HepG2 (cell line): Measurements from ENCODE around the gene LDLR. TPM values are rescaled to one million over a fixed set of nuclear protein-coding genes. Genes with fewer than 3 reads are reported as not detected.

Source experiments
- AKAP8 ChIP-seq: sonication (generic); formaldehyde crosslinking; IDR thresholded peaks from 2 replicates; pipeline ENCODE4 v1.5.1; 2020; ENCODE audit warnings: mild to moderate bottlenecking, missing genetic modification reagents
- FOXP1 ChIP-seq, 2 experiments: fragments of 450-650 bp in 1 of 2; IDR thresholded peaks; 2 replicates each; pipeline ENCODE4 v1.6.1; 2017 to 2018; ENCODE audit warnings: antibody characterized with exemption in 1 of 2
- GPBP1L1 ChIP-seq: sonication (generic); formaldehyde crosslinking; IDR thresholded peaks from 2 replicates; pipeline ENCODE4 v1.5.0; 2020; ENCODE audit warnings: mild to moderate bottlenecking, missing genetic modification reagents
- HNRNPK ChIP-seq: fragments of 200-400 bp; formaldehyde crosslinking; IDR thresholded peaks from 2 replicates; pipeline ENCODE4 v1.6.1; 2018; ENCODE audit warnings: low read length, low read depth, moderate library complexity, mild to moderate bottlenecking; ENCODE audit not compliant: poor library complexity, severe bottlenecking
- HNRNPL ChIP-seq: fragments of 200-400 bp; formaldehyde crosslinking; IDR thresholded peaks from 2 replicates; pipeline ENCODE4 v1.6.1; 2017; ENCODE audit warnings: mild to moderate bottlenecking, low read depth, low read length
- MBNL3 ChIP-seq: fragments of 250-450 bp; sonication (Bioruptor Pico); conservative IDR thresholded peaks from 2 replicates; pipeline ENCODE4 v1.8.0; 2022; ENCODE audit warnings: mild to moderate bottlenecking, inconsistent platforms
- NCOA2 ChIP-seq: sonication (generic); formaldehyde crosslinking; IDR thresholded peaks from 2 replicates; pipeline ENCODE4 v1.8.0; 2022; ENCODE audit warnings: inconsistent platforms
- NR1H2 ChIP-seq: sonication (generic); formaldehyde crosslinking; IDR thresholded peaks from 2 replicates; pipeline ENCODE4 v1.8.1; 2022; ENCODE audit warnings: low read depth, missing genetic modification reagents, borderline replicate concordance
- PCBP1 ChIP-seq: fragments of 200-400 bp; formaldehyde crosslinking; IDR thresholded peaks from 2 replicates; pipeline ENCODE4 v1.6.1; 2017; ENCODE audit warnings: mild to moderate bottlenecking, low read depth, low read length, borderline replicate concordance
- SMARCC2 ChIP-seq: fragments of 450-650 bp; IDR thresholded peaks from 2 replicates; pipeline ENCODE4 v1.6.1; 2017; ENCODE audit warnings: antibody characterized with exemption, mild to moderate bottlenecking
- SYNCRIP ChIP-seq: fragments of 200-400 bp; formaldehyde crosslinking; IDR thresholded peaks from 2 replicates; pipeline ENCODE4 v1.6.1; 2018; ENCODE audit warnings: mild to moderate bottlenecking, low read depth, low read length; ENCODE audit not compliant: insufficient read depth
- TAF15 ChIP-seq: fragments of 200-400 bp; formaldehyde crosslinking; IDR thresholded peaks from one replicate; pipeline ENCODE4 v1.6.1; 2018; ENCODE audit warnings: mild to moderate bottlenecking, low read depth, low read length; ENCODE audit not compliant: poor library complexity, severe bottlenecking
- ZFP36 ChIP-seq: fragments of 150-350 bp; IDR thresholded peaks from 2 replicates; pipeline ENCODE4 v1.6.1; 2018; ENCODE audit warnings: borderline replicate concordance, low read length, low read depth; ENCODE audit not compliant: partially characterized antibody
- ZNF788 ChIP-seq: sonication (generic); formaldehyde crosslinking; IDR thresholded peaks from 2 replicates; pipeline ENCODE4 v1.5.0; 2020; ENCODE audit warnings: mild to moderate bottlenecking, missing genetic modification reagents, borderline replicate concordance
- ZNF883 ChIP-seq: sonication (generic); formaldehyde crosslinking; IDR thresholded peaks from 2 replicates; pipeline ENCODE4 v1.5.1; 2020; ENCODE audit warnings: mild to moderate bottlenecking, missing genetic modification reagents; ENCODE audit errors: not compliant biosample characterization
- polyA plus RNA-seq, 8 experiments: library from polyadenylated mRNA; depleted of rRNA in 3 of 8; stranded (reverse) in 7 of 8; unstranded in 1 of 8; fragments of >200 nt; fragmentation: Illumina TruSeq in 4 of 8; extraction: Trizol in 4 of 8; gene quantifications; 2 replicates each; pipeline versions ENCODE4 v1.2.1 to v1.2.3, GENCODE V29; 2011 to 2016; ENCODE audit warnings: low read depth in 4 of 8, missing spikeins in 1 of 8, mixed read lengths in 1 of 8; ENCODE audit not compliant: insufficient read depth in 1 of 8
- total RNA-seq, 5 experiments: library from RNA; depleted of rRNA; stranded (reverse); fragments of >200 nt; fragmentation: Illumina TruSeq; extraction: Trizol; gene quantifications; 2 replicates each; pipeline ENCODE4 v1.2.3, GENCODE V29; 2016; ENCODE audit warnings: low read depth in 1 of 5
- TF ChIP-seq, protein P1 (sequence below), 2 experiments: sonication (generic) in 1 of 2; formaldehyde crosslinking in 1 of 2; IDR thresholded peaks; 2 replicates each; pipeline versions ENCODE4 v1.4.0 to v1.6.1; 2018 to 2020; ENCODE audit warnings: missing genetic modification reagents in 2 of 2, borderline replicate concordance in 1 of 2, low read depth in 1 of 2, mild to moderate bottlenecking in 1 of 2, missing biosample characterization in 1 of 2
- TF ChIP-seq, protein P2 (sequence below): sonication (generic); formaldehyde crosslinking; IDR thresholded peaks from 2 replicates; pipeline ENCODE4 v1.4.0; 2020; ENCODE audit warnings: low read depth, missing genetic modification reagents
- TF ChIP-seq, protein P3 (sequence below): sonication (generic); formaldehyde crosslinking; IDR thresholded peaks from 2 replicates; pipeline ENCODE4 v1.5.0; 2020; ENCODE audit warnings: mild to moderate bottlenecking, missing genetic modification reagents, moderate library complexity
- TF ChIP-seq, protein P4 (sequence below): sonication (generic); formaldehyde crosslinking; IDR thresholded peaks from 2 replicates; pipeline ENCODE4 v1.4.0; 2020; ENCODE audit warnings: mild to moderate bottlenecking, low read depth, missing genetic modification reagents

The LDLR gene
- total and polyA plus RNA-seq, 2 of the 13 experiments (the other 11 are each of a cell fraction or from before 2014, with no cell fraction given) = 51.6 to 92.5 TPM

GRCh38 chr19:11141937-11142527, 52.8 kb downstream of the LDLR start (continued):
- TF ChIP-seq, protein P1, sequence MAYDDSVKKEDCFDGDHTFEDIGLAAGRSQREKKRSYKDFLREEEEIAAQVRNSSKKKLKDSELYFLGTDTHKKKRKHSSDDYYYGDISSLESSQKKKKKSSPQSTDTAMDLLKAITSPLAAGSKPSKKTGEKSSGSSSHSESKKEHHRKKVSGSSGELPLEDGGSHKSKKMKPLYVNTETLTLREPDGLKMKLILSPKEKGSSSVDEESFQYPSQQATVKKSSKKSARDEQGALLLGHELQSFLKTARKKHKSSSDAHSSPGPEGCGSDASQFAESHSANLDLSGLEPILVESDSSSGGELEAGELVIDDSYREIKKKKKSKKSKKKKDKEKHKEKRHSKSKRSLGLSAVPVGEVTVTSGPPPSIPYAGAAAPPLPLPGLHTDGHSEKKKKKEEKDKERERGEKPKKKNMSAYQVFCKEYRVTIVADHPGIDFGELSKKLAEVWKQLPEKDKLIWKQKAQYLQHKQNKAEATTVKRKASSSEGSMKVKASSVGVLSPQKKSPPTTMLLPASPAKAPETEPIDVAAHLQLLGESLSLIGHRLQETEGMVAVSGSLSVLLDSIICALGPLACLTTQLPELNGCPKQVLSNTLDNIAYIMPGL (CRISPR knock-in tag; IDR thresholded peaks at IDR 0.05; ENCODE audit: borderline replicate concordance in 1 of 2, low read depth in 1 of 2) = 0 out of 4 replicates have a peak, but pooled peaks of 1 of the 2 experiments have one; percentile 1
- TF ChIP-seq NR1H2 (no peak), AKAP8 (CRISPR knock-in tag) (peak; percentile 85; the same call in 1 of the 2 replicates), NCOA2 (CRISPR knock-in tag) (no peak), SYNCRIP (no peak), FOXP1 (IDR thresholded peaks at IDR 0.05) (no peak), FOXP1 (CRISPR knock-in tag; IDR thresholded peaks at IDR 0.05) (no peak), ZNF788 (no peak), ZNF883 (CRISPR knock-in tag) (no peak), HNRNPL (0 out of 2 replicates have a peak, but pooled peaks have one; percentile 41), HNRNPK (no peak), GPBP1L1 (no peak), MBNL3 (CRISPR knock-in tag) (no peak), SMARCC2 (no peak), TAF15 (no peak), PCBP1 (no peak), ZFP36 (no peak)
- TF ChIP-seq, protein P2, sequence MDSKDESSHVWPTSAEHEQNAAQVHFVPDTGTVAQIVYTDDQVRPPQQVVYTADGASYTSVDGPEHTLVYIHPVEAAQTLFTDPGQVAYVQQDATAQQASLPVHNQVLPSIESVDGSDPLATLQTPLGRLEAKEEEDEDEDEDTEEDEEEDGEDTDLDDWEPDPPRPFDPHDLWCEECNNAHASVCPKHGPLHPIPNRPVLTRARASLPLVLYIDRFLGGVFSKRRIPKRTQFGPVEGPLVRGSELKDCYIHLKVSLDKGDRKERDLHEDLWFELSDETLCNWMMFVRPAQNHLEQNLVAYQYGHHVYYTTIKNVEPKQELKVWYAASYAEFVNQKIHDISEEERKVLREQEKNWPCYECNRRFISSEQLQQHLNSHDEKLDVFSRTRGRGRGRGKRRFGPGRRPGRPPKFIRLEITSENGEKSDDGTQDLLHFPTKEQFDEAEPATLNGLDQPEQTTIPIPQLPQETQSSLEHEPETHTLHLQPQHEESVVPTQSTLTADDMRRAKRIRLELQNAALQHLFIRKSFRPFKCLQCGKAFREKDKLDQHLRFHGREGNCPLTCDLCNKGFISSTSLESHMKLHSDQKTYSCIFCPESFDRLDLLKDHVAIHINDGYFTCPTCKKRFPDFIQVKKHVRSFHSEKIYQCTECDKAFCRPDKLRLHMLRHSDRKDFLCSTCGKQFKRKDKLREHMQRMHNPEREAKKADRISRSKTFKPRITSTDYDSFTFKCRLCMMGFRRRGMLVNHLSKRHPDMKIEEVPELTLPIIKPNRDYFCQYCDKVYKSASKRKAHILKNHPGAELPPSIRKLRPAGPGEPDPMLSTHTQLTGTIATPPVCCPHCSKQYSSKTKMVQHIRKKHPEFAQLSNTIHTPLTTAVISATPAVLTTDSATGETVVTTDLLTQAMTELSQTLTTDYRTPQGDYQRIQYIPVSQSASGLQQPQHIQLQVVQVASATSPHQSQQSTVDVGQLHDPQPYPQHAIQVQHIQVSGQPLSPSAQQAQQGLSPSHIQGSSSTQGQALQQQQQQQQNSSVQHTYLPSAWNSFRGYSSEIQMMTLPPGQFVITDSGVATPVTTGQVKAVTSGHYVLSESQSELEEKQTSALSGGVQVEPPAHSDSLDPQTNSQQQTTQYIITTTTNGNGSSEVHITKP (CRISPR knock-in tag) = 0 out of 2 replicates have a peak, but pooled peaks have one; percentile 7
- TF ChIP-seq, protein P3, sequence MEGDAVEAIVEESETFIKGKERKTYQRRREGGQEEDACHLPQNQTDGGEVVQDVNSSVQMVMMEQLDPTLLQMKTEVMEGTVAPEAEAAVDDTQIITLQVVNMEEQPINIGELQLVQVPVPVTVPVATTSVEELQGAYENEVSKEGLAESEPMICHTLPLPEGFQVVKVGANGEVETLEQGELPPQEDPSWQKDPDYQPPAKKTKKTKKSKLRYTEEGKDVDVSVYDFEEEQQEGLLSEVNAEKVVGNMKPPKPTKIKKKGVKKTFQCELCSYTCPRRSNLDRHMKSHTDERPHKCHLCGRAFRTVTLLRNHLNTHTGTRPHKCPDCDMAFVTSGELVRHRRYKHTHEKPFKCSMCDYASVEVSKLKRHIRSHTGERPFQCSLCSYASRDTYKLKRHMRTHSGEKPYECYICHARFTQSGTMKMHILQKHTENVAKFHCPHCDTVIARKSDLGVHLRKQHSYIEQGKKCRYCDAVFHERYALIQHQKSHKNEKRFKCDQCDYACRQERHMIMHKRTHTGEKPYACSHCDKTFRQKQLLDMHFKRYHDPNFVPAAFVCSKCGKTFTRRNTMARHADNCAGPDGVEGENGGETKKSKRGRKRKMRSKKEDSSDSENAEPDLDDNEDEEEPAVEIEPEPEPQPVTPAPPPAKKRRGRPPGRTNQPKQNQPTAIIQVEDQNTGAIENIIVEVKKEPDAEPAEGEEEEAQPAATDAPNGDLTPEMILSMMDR (CRISPR knock-in tag) = peak; percentile 67
- TF ChIP-seq, protein P4, sequence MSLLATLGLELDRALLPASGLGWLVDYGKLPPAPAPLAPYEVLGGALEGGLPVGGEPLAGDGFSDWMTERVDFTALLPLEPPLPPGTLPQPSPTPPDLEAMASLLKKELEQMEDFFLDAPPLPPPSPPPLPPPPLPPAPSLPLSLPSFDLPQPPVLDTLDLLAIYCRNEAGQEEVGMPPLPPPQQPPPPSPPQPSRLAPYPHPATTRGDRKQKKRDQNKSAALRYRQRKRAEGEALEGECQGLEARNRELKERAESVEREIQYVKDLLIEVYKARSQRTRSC (CRISPR knock-in tag) = no peak
